Aorta (tissue), 5 donors: ENCODE measurements around the gene STIM1. TPM values are rescaled to one million over a fixed set of nuclear protein-coding genes. Genes with fewer than 3 reads are reported as not detected.
"Not testable (repeated sequence)": the region's sequence is repeated elsewhere in the genome, so short reads cannot be mapped to it uniquely, and the experiment has no call there.

Source experiments
- ATAC-seq: fragments of 200-7000 bp; cut with Tn5 transposase; one replicate; pipeline ENCODE4 v1.9.1; 2022; ENCODE audit warnings: moderate library complexity; ENCODE audit not compliant: low FRiP score
- DNase-seq, 2 donors: peaks; one replicate each; pipeline ENCODE4 v3.0.0-alpha.2; 2020
- H3K27ac ChIP-seq, 2 donors: one replicate each; pipeline ENCODE4 v1.5.1; 2013; ENCODE audit warnings: low read length in 2 of 2, mild to moderate bottlenecking in 2 of 2, moderate library complexity in 2 of 2, control low read depth in 1 of 2, inconsistent platforms in 1 of 2, low read depth in 1 of 2
- H3K27me3 ChIP-seq, 2 donors: one replicate each; pipeline ENCODE4 v1.6.1; 2013; ENCODE audit warnings: control low read depth in 1 of 2, low read length in 1 of 2, mild to moderate bottlenecking in 1 of 2, moderate library complexity in 1 of 2; ENCODE audit not compliant: insufficient read depth in 2 of 2, control insufficient read depth in 1 of 2
- H3K36me3 ChIP-seq, 2 donors: one replicate each; pipeline ENCODE4 v1.6.1; 2013; ENCODE audit warnings: control low read depth in 1 of 2, low read length in 1 of 2, mild to moderate bottlenecking in 1 of 2; ENCODE audit not compliant: insufficient read depth in 2 of 2, control insufficient read depth in 1 of 2
- H3K4me1 ChIP-seq, 2 donors: one replicate each; pipeline ENCODE4 v1.6.1; 2013; ENCODE audit warnings: low read length in 2 of 2, control low read depth in 1 of 2, mild to moderate bottlenecking in 1 of 2, moderate library complexity in 1 of 2; ENCODE audit not compliant: insufficient read depth in 2 of 2, control insufficient read depth in 1 of 2
- H3K4me3 ChIP-seq, 2 donors: one replicate each; pipeline ENCODE4 v1.5.1; 2013; ENCODE audit warnings: low read length in 2 of 2, control low read depth in 1 of 2, mild to moderate bottlenecking in 1 of 2
- H3K9me3 ChIP-seq: one replicate; pipeline ENCODE4 v1.6.1; 2013; ENCODE audit warnings: mild to moderate bottlenecking, low read length; ENCODE audit not compliant: control insufficient read depth
- WGBS, 2 donors: extraction: QIAGEN DNeasy Blood & Tissue Kit; methylation state at CpG; one replicate each; pipeline ENCODE4 v1.1.7; 2013; 5-methylcytosine and 5-hydroxymethylcytosine counted together
- intact Hi-C, 2 donors: fragments of 100-400 bp; cut with DNase I; formaldehyde crosslinking; loops; one replicate each; pipeline versions ENCODE4 v1.14.2 to v1.15.0; 2022
- polyA plus RNA-seq, 2 donors: library from polyadenylated mRNA; stranded (reverse); fragments of 200-250 nt; gene quantifications; one replicate each; pipeline ENCODE4 v1.2.3, GENCODE V29; 2013
- total RNA-seq, 2 donors: library from RNA; stranded (reverse); fragmentation: NEBNext Ultra II Directional; extraction: Animal tissue kit (Norgen Biotek cat#: 25700); gene quantifications; one replicate each; pipeline ENCODE4 v1.2.1, GENCODE V29; 2021
- donor health status: healthy with polysubstance abuse.
- donor health status: Bipolar disorder and iron deficiency.
- donor health status: DM: no; HTN: no; CAD: no.
- donor health status: DM: no; HTN: no; CAD: no.
- donor health status: DM: yes; HTN: yes; CAD: no.

The STIM1 gene
- total and polyA plus RNA-seq, 4 donors: 14.9 to 69.5 (median 48.8) TPM

- H3K4me3 ChIP-seq: no peak overlapping the region
- no peaks in the 10 kb centered on the region for H3K27me3 ChIP-seq
- H3K9me3 ChIP-seq: no peaks in the 10 kb centered on the region
- peaks cover 3 to 8% of the 10 kb centered on the region in 2 donors for H3K36me3 ChIP-seq
- intact Hi-C loops: no loop called here
- ATAC-seq (no peak), DNase-seq (no peak)
- H3K27ac ChIP-seq: no peak overlapping the region
- WGBS, 2 donors: 70 to 81% methylated on average over 1 of the region's 1 CpG
- no peaks in the 10 kb centered on the region for H3K4me1 ChIP-seq
Measured at GRCh38 chr11:4127357-4127756, 271.9 kb downstream of the STIM1 start.

DNA sequence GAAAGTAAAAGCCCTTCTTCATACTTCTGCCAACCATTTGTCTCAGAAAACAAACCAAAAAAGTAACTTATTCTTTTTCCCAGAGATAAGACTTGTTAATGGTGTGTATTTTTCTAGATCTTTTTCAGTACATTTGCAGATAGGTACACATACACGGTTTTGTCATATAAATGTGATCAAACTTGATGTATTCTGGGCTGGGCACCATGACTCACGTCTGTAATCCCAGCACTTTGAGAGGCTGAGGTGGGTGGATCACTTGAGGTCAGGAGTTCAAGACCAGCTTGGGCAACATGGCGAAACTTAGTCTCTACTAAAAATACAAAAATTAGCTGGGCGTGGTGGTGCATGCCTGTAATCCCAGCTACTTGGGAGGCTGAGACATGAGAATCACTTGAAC lies 274.8 kb downstream of the STIM1 start:
- H3K36me3 ChIP-seq: peaks cover 0 to 13% of the 10 kb centered on the region in 2 donors
- H3K4me3 ChIP-seq, H3K4me1 ChIP-seq, intact Hi-C loops, DNase-seq, H3K9me3 ChIP-seq, H3K27ac ChIP-seq, H3K27me3 ChIP-seq, ATAC-seq: not testable (repeated sequence)
- 79 to 81% methylated on average over 4 of the region's 4 CpGs for WGBS, 2 donors

DNA sequence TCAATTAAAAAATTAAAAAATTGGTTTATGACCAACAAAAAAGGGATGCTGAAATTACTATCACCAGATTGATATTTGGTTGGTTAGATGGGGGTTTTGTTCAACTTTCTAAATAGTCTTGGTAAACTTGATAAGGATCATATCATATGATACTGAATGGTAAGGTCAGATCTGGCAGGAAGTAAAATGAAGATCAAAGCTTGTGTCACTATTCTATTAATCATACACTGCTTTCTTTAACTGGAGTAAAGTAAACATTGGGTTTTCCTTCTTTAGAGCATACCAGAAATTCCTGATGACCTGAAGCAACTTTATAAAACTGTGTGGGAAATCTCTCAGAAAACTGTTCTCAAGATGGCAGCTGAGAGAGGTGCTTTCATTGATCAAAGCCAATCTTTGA lies 279.3 kb downstream of the STIM1 start:
- ATAC-seq (no peak), DNase-seq (no peak)
- H3K27me3 ChIP-seq: no peaks in the 10 kb centered on the region
- intact Hi-C loops: no loop called here
- no peaks in the 10 kb centered on the region for H3K9me3 ChIP-seq
- H3K4me1 ChIP-seq: no peaks in the 10 kb centered on the region
- H3K4me3 ChIP-seq: no peak overlapping the region
- H3K36me3 ChIP-seq: peaks cover 3 to 11% of the 10 kb centered on the region in 2 donors
- H3K27ac ChIP-seq: no peak overlapping the region

DNA sequence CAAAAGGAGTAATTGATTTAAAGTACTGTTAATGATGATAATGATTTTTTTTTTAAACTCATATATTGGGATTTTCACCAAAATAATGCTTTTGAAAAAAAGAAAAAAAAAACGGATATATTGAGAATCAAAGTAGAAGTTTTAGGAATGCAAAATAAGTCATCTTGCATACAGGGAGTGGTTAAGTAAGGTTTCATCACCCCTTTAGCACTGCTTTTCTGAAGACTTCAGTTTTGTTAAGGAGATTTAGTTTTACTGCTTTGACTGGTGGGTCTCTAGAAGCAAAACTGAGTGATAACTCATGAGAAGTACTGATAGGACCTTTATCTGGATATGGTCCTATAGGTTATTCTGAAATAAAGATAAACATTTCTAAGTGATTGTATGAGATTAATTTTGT lies 283.0 kb downstream of the STIM1 start:
- Histone ChIP-seq H3K27me3 (no peaks in the 10 kb centered on the region), H3K36me3 (peaks cover 5 to 8% of the 10 kb centered on the region in 2 donors), H3K4me3 (no peak overlapping the region), H3K9me3 (peaks cover 2% of the 10 kb centered on the region), H3K4me1 (no peaks in the 10 kb centered on the region), H3K27ac (no peak overlapping the region)
- 94 to 97% methylated on average over 1 of the region's 1 CpG for WGBS, 2 donors
- no peak for DNase-seq
- no peak for ATAC-seq
- intact Hi-C loops: no loop called here

- no peak for DNase-seq
- intact Hi-C loops: no loop called here
- no peak overlapping the region for H3K27ac ChIP-seq
- peaks cover 2% of the 10 kb centered on the region for H3K9me3 ChIP-seq
- no peak overlapping the region for H3K4me3 ChIP-seq
- no peaks in the 10 kb centered on the region for H3K27me3 ChIP-seq
- 97 to 98% methylated on average over 2 of the region's 2 CpGs for WGBS, 2 donors
- H3K36me3 ChIP-seq: peaks cover 5% of the 10 kb centered on the region in 2 donors
- no peak for ATAC-seq
- H3K4me1 ChIP-seq: no peaks in the 10 kb centered on the region
Measured at GRCh38 chr11:4140067-4140636, 284.7 kb downstream of the STIM1 start.

Other genes starting within 250 kb of the STIM1 start
- gene ART5, start 213.7 kb upstream of the STIM1 start, total RNA-seq: not detected
- gene ART5, start 213.7 kb upstream of the STIM1 start, polyA plus RNA-seq: not detected
- gene ART1, start 210.5 kb upstream of the STIM1 start, total RNA-seq: not detected
- not detected for gene ART1, start 210.5 kb upstream of the STIM1 start, polyA plus RNA-seq
- 1 to 10 TPM; 1.0 to 4.0 TPM for gene CHRNA10, start 184.3 kb upstream of the STIM1 start, total RNA-seq
- gene CHRNA10, start 184.3 kb upstream of the STIM1 start, polyA plus RNA-seq: 1 to 10 TPM in 1 of 2 donors, under 1 TPM in 1; 0.13 to 1.5 TPM
- 10 to 100 TPM; 72.7 to 78.6 TPM for gene NUP98, start 58.1 kb upstream of the STIM1 start, total RNA-seq
- gene NUP98, start 58.1 kb upstream of the STIM1 start, polyA plus RNA-seq: 10 to 100 TPM; 16.3 to 17.9 TPM
- gene PGAP2, start 47.1 kb upstream of the STIM1 start, total RNA-seq: 10 to 100 TPM in 1 of 2 donors, 1 to 10 TPM in 1; 6.8 to 17.7 TPM
- 10 to 100 TPM in 1 of 2 donors, 1 to 10 TPM in 1; 3.9 to 11.0 TPM for gene PGAP2, start 47.1 kb upstream of the STIM1 start, polyA plus RNA-seq
- 10 to 100 TPM; 54.5 to 58.5 TPM for gene RHOG, start 14.7 kb upstream of the STIM1 start, total RNA-seq
- gene RHOG, start 14.7 kb upstream of the STIM1 start, polyA plus RNA-seq: 10 to 100 TPM; 48.6 to 61.0 TPM
- 10 to 100 TPM; 22.5 to 33.5 TPM for gene RRM1, start 239.1 kb downstream of the STIM1 start, total RNA-seq
- gene RRM1, start 239.1 kb downstream of the STIM1 start, polyA plus RNA-seq: 10 to 100 TPM; 17.0 to 20.9 TPM